HepG2 (cell line): ENCODE measurements around the gene LATS1. TPM values are rescaled to one million over a fixed set of nuclear protein-coding genes. Genes with fewer than 3 reads are reported as not detected.

Source experiments
- ARID3A ChIP-seq: IDR thresholded peaks from 2 replicates; pipeline ENCODE4 v1.6.1; 2012; ENCODE audit warnings: low read depth, low read length, improper control_type of control experiment
- ATF5 ChIP-seq: sonication (generic); formaldehyde crosslinking; IDR thresholded peaks from 2 replicates; pipeline ENCODE4 v1.4.0; 2020; ENCODE audit warnings: mild to moderate bottlenecking, low read depth, missing genetic modification reagents
- BRD4 ChIP-seq: sonication (generic); formaldehyde crosslinking; IDR thresholded peaks from 2 replicates; pipeline ENCODE4 v1.4.0; 2020; ENCODE audit warnings: missing genetic modification reagents
- CBFB ChIP-seq: sonication (generic); formaldehyde crosslinking; IDR thresholded peaks from 2 replicates; pipeline ENCODE4 v1.4.0; 2020; ENCODE audit warnings: missing genetic modification reagents
- DNMT1 ChIP-seq: sonication (generic); formaldehyde crosslinking; IDR thresholded peaks from 2 replicates; pipeline ENCODE4 v1.5.1; 2020; ENCODE audit warnings: mild to moderate bottlenecking, missing genetic modification reagents
- HNRNPLL ChIP-seq: fragments of 200-400 bp; formaldehyde crosslinking; IDR thresholded peaks from 2 replicates; pipeline ENCODE4 v1.6.1; 2017; ENCODE audit warnings: mild to moderate bottlenecking, low read depth, low read length; ENCODE audit not compliant: poor library complexity, severe bottlenecking
- KAT8 ChIP-seq: IDR thresholded peaks from 2 replicates; pipeline ENCODE4 v1.6.1; 2016; ENCODE audit warnings: missing genetic modification reagents, missing compliant biosample characterization
- NCOA1 ChIP-seq: sonication (generic); formaldehyde crosslinking; IDR thresholded peaks from 2 replicates; pipeline ENCODE4 v1.9.0; 2021; ENCODE audit warnings: missing genetic modification reagents
- SPEN ChIP-seq: sonication (generic); formaldehyde crosslinking; IDR thresholded peaks from 2 replicates; pipeline ENCODE4 v1.5.1; 2020; ENCODE audit warnings: low read depth, mild to moderate bottlenecking, missing genetic modification reagents
- SRY ChIP-seq: sonication (generic); formaldehyde crosslinking; IDR thresholded peaks from 2 replicates; pipeline ENCODE4 v1.8.0; 2022; ENCODE audit warnings: mild to moderate bottlenecking, missing genetic modification reagents
- WIZ ChIP-seq: sonication (generic); formaldehyde crosslinking; IDR thresholded peaks from 2 replicates; pipeline ENCODE4 v1.5.1; 2020; ENCODE audit warnings: mild to moderate bottlenecking, missing genetic modification reagents
- ZBED4 ChIP-seq: sonication (generic); formaldehyde crosslinking; IDR thresholded peaks from 2 replicates; pipeline ENCODE4 v1.4.0; 2020; ENCODE audit warnings: missing genetic modification reagents, borderline replicate concordance
- ZFP36L2 ChIP-seq: sonication (generic); formaldehyde crosslinking; IDR thresholded peaks from 2 replicates; pipeline ENCODE4 v1.4.0; 2020; ENCODE audit warnings: missing genetic modification reagents
- ZNF143 ChIP-seq: sonication (generic); formaldehyde crosslinking; IDR thresholded peaks from 2 replicates; pipeline ENCODE4 v1.4.0; 2020; ENCODE audit warnings: missing genetic modification reagents
- ZNF354B ChIP-seq: sonication (generic); formaldehyde crosslinking; IDR thresholded peaks from 2 replicates; pipeline ENCODE4 v1.8.0; 2022; ENCODE audit warnings: mild to moderate bottlenecking, missing genetic modification reagents
- ZNF501 ChIP-seq: sonication (generic); formaldehyde crosslinking; IDR thresholded peaks from 2 replicates; pipeline ENCODE4 v1.5.1; 2020; ENCODE audit warnings: mild to moderate bottlenecking, moderate library complexity, missing genetic modification reagents
- ZNF556 ChIP-seq: sonication (generic); formaldehyde crosslinking; IDR thresholded peaks from 2 replicates; pipeline ENCODE4 v1.4.0; 2020; ENCODE audit warnings: mild to moderate bottlenecking, missing genetic modification reagents, borderline replicate concordance
- ZNF607 ChIP-seq: sonication (generic); formaldehyde crosslinking; IDR thresholded peaks from 2 replicates; pipeline ENCODE4 v1.5.1; 2020; ENCODE audit warnings: missing genetic modification reagents, mild to moderate bottlenecking, borderline replicate concordance
- ZNF740 ChIP-seq: sonication (generic); formaldehyde crosslinking; IDR thresholded peaks from 2 replicates; pipeline ENCODE4 v1.4.0; 2020; ENCODE audit warnings: missing genetic modification reagents
- polyA plus RNA-seq, 8 experiments: library from polyadenylated mRNA; depleted of rRNA in 3 of 8; stranded (reverse) in 7 of 8; unstranded in 1 of 8; fragments of >200 nt; fragmentation: Illumina TruSeq in 4 of 8; extraction: Trizol in 4 of 8; gene quantifications; 2 replicates each; pipeline versions ENCODE4 v1.2.1 to v1.2.3, GENCODE V29; 2011 to 2016; ENCODE audit warnings: low read depth in 4 of 8, missing spikeins in 1 of 8, mixed read lengths in 1 of 8; ENCODE audit not compliant: insufficient read depth in 1 of 8
- total RNA-seq, 5 experiments: library from RNA; depleted of rRNA; stranded (reverse); fragments of >200 nt; fragmentation: Illumina TruSeq; extraction: Trizol; gene quantifications; 2 replicates each; pipeline ENCODE4 v1.2.3, GENCODE V29; 2016; ENCODE audit warnings: low read depth in 1 of 5
- TF ChIP-seq, protein P1 (sequence below): sonication (generic); formaldehyde crosslinking; IDR thresholded peaks from 2 replicates; pipeline ENCODE4 v1.9.0; 2021; ENCODE audit warnings: missing genetic modification reagents, borderline replicate concordance

The LATS1 gene
- total and polyA plus RNA-seq, 2 of the 13 experiments (the other 11 are each of a cell fraction or from before 2014, with no cell fraction given) = 9.9 to 12.6 TPM

DNA sequence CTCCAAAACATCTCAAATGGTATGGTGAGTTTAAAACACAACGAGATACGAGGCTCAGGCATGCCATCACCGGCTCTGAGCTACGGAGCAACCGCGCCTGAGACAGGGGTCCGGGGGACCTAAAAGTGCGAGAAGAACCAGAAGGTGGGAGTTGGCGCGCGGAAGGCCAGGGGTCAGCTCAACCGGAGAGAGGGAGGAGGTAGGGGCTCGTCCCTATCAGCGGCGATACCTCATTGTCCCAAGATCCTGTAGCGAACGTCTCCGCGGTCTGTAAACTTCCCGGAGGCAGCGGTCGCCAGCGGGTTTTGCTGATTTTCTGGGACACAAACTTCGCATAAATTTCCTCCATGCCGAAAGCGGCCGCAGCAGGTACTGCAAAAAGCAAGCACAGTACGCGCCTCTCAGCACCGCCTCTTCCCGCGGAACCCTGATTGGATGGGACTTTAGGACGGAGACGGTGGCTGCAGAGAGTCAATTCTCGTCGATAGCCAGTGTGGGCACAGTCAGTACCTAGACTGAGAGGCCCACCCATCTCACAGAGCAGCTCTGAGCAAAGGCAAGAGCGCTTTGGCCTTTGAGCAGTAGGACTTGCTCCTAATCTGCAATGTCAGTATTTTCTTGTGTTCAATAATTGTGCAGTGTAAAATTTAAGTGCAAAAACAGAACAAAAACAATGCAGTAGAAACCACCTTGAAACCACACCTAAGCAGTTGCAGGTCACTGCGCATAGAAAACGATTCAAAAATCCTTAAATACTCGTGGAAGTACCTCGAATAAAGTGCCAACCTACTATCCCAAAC lies 28.4 kb upstream of the LATS1 start, which contains the start of gene NUP43 (continued):
- TF ChIP-seq ATF5 (CRISPR knock-in tag) (0 out of 2 replicates have a peak, but pooled peaks have one; percentile 61), CBFB (CRISPR knock-in tag) (0 out of 2 replicates have a peak, but pooled peaks have one; percentile 17), ZNF556 (CRISPR knock-in tag) (peak; percentile 97; the same call in 1 of the 2 replicates), ZNF143 (CRISPR knock-in tag) (peak; percentile 76), DNMT1 (CRISPR knock-in tag) (peak; percentile 88), ZNF740 (no peak; the same call in 1 of the 2 replicates), ARID3A (peak; percentile 60; the same call in 1 of the 2 replicates), ZNF501 (CRISPR knock-in tag) (peak; percentile 95), ZBED4 (CRISPR knock-in tag) (no peak; the same call in 1 of the 2 replicates), KAT8 (CRISPR knock-in tag) (peak; percentile 98), NCOA1 (CRISPR knock-in tag) (no peak), WIZ (peak; percentile 59; the same call in 1 of the 2 replicates), SPEN (CRISPR knock-in tag) (peak; percentile 98), HNRNPLL (peak; percentile 70), ZNF354B (no peak), BRD4 (CRISPR knock-in tag) (peak; percentile 70), ZNF607 (CRISPR knock-in tag) (no peak), ZFP36L2 (no peak), SRY (CRISPR knock-in tag) (peak; percentile 90)
- TF ChIP-seq, protein P1, sequence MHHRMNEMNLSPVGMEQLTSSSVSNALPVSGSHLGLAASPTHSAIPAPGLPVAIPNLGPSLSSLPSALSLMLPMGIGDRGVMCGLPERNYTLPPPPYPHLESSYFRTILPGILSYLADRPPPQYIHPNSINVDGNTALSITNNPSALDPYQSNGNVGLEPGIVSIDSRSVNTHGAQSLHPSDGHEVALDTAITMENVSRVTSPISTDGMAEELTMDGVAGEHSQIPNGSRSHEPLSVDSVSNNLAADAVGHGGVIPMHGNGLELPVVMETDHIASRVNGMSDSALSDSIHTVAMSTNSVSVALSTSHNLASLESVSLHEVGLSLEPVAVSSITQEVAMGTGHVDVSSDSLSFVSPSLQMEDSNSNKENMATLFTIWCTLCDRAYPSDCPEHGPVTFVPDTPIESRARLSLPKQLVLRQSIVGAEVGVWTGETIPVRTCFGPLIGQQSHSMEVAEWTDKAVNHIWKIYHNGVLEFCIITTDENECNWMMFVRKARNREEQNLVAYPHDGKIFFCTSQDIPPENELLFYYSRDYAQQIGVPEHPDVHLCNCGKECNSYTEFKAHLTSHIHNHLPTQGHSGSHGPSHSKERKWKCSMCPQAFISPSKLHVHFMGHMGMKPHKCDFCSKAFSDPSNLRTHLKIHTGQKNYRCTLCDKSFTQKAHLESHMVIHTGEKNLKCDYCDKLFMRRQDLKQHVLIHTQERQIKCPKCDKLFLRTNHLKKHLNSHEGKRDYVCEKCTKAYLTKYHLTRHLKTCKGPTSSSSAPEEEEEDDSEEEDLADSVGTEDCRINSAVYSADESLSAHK (CRISPR knock-in tag) = no peak
